Activated gamma-delta T cell (primary cell): ENCODE results near the gene EEF2.

Experiments used
- DNase-seq: peaks from one replicate; lab custom pipeline; 2025; lab: John Stamatoyannopoulos, UW
- total RNA-seq, 2 donors: gene quantifications; one replicate each; lab custom pipeline; 2026; lab: John Stamatoyannopoulos, UW

EEF2 gene
- total RNA-seq = 1,976 to 2,034 reads per million in 2 donors

- DNase-seq = peak; percentile 72
These were observed at the start of gene EEF2 for GRCh38 chr19:3984908-3985642. Gene EEF2, minus strand, starts transcription at chr19:3985463. Its CDS starts 83 bp downstream, at chr19:3985380.

GRCh38 chr19:4034048-4035017 is 49.1 kb upstream of the EEF2 start:
- no peak for DNase-seq

GRCh38 chr19:4033028-4033956 is 48.0 kb upstream of the EEF2 start:
- DNase-seq = no peak

- DNase-seq = no peak
These were observed 47.2 kb upstream of the EEF2 start for GRCh38 chr19:4032436-4032835.

- no peak for DNase-seq
These were observed 46.2 kb upstream of the EEF2 start for GRCh38 chr19:4031420-4031819.

GRCh38 chr19:4030981-4031380 is 45.7 kb upstream of the EEF2 start:
- DNase-seq = no peak

- DNase-seq = no peak
These were observed 45.3 kb upstream of the EEF2 start for GRCh38 chr19:4030552-4030951.

GRCh38 chr19:4029247-4029614 is 44.0 kb upstream of the EEF2 start:
- no peak for DNase-seq

- DNase-seq = no peak
These were observed 43.3 kb upstream of the EEF2 start for GRCh38 chr19:4028334-4029246.

- no peak for DNase-seq
These were observed 41.9 kb upstream of the EEF2 start for GRCh38 chr19:4027146-4027545.

- DNase-seq = no peak
These were observed 40.1 kb upstream of the EEF2 start for GRCh38 chr19:4025317-4025716.

- no peak for DNase-seq
These were observed 38.5 kb upstream of the EEF2 start for GRCh38 chr19:4023600-4024398.

GRCh38 chr19:4019578-4019977 is 34.3 kb upstream of the EEF2 start:
- DNase-seq = no peak

- DNase-seq = no peak
These were observed 33.7 kb upstream of the EEF2 start for GRCh38 chr19:4018775-4019504.

GRCh38 chr19:4018140-4018613 is 32.9 kb upstream of the EEF2 start:
- no peak for DNase-seq

GRCh38 chr19:4016903-4017638 is 31.8 kb upstream of the EEF2 start:
- no peak for DNase-seq

- no peak for DNase-seq
These were observed 31.2 kb upstream of the EEF2 start for GRCh38 chr19:4016486-4016885.

- no peak for DNase-seq
These were observed 30.6 kb upstream of the EEF2 start for GRCh38 chr19:4015705-4016402.
